ENCODE results near the gene MXRA5.

DNA sequence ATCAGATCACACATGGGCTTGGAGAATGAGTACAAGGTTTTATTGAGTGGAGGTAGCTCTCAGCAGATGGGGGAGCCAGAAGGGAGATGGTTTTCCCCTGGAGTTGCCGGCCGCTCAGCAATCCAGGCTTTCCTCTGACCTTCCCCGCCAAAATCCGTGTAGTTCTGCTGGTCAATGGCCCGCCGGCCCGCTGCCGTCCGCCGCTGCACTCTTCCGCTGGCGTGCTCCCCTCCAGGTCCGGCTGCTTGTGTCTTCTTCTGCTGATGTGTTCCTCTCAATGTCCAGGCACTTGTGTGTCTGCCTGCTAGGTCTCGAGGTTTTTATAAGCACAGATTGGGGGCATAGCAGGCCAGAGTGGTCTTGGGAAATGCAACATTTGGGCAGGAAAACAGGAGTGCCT, 14.4 kb upstream of the MXRA5 start:
- TF ChIP-seq ZNF274 (IDR thresholded peaks at IDR 0.05; ENCODE audit: low read depth, low read length), result no peak
- TF ChIP-seq YY1 (IDR thresholded peaks at IDR 0.05; ENCODE audit: insufficient read depth, insufficient read length), result no peak
- no peak for TF ChIP-seq SUZ12 (IDR thresholded peaks at IDR 0.05; ENCODE audit: extremely low read depth, insufficient read depth, insufficient read length)
